ENCODE data around the gene RPL32. TPM values are rescaled to one million over a fixed set of nuclear protein-coding genes. Genes with fewer than 3 reads are reported as not detected.
"Not testable (repeated sequence)": the region's sequence is repeated elsewhere in the genome, so short reads cannot be mapped to it uniquely, and the experiment has no call there.

Gene RPL32
- total RNA-seq, 1 donor = 524 TPM

GRCh38 chr3:12845811-12846210, 4.4 kb upstream of the RPL32 start:
- Histone ChIP-seq H3K4me1 (ENCODE audit: insufficient read depth, low read length) (peaks cover 3% of the 10 kb centered on the region), H3K4me2 (ENCODE audit: insufficient read depth, low read length) (no peak overlapping the region), H4K20me1 (ENCODE audit: insufficient read depth, low read length) (peaks cover 4% of the 10 kb centered on the region), H3K27ac (ENCODE audit: low read depth, low read length) (no peak overlapping the region), H2AFZ (ENCODE audit: low read length) (no peak overlapping the region), H3K79me2 (ENCODE audit: insufficient read depth, low read length) (peaks cover 5% of the 10 kb centered on the region), H3K36me3 (ENCODE audit: insufficient read depth, low read length) (no peaks in the 10 kb centered on the region), H3K9me3 (ENCODE audit: low read depth, low read length) (no peaks in the 10 kb centered on the region), H3K27me3 (ENCODE audit: insufficient read depth, low read length) (no peaks in the 10 kb centered on the region), H3K4me3 (ENCODE audit: insufficient read depth, low read length) (no peak overlapping the region)
- TF ChIP-seq CTCF (IDR thresholded peaks at IDR 0.05; ENCODE audit: extremely low read depth, low read depth, low read length) = no peak
- no peak for DNase-seq (ENCODE audit: insufficient read length, low spot score, missing footprints)

- Histone ChIP-seq H3K79me2 (ENCODE audit: insufficient read depth, low read length) (peaks cover 39% of the 10 kb centered on the region), H2AFZ (ENCODE audit: low read length) (peak overlapping the region; percentile 96), H4K20me1 (ENCODE audit: insufficient read depth, low read length) (peaks cover 37% of the 10 kb centered on the region), H3K4me1 (ENCODE audit: insufficient read depth, low read length) (peaks cover 33% of the 10 kb centered on the region), H3K4me2 (ENCODE audit: insufficient read depth, low read length) (no peak overlapping the region), H3K4me3 (ENCODE audit: insufficient read depth, low read length) (no peak overlapping the region), H3K9me3 (ENCODE audit: low read depth, low read length) (no peaks in the 10 kb centered on the region), H3K27me3 (ENCODE audit: insufficient read depth, low read length) (no peaks in the 10 kb centered on the region), H3K27ac (ENCODE audit: low read depth, low read length) (no peak overlapping the region), H3K36me3 (ENCODE audit: insufficient read depth, low read length) (peaks cover 27% of the 10 kb centered on the region)
- DNase-seq (ENCODE audit: insufficient read length, low spot score, missing footprints) = no peak
- no peak for TF ChIP-seq CTCF (IDR thresholded peaks at IDR 0.05; ENCODE audit: extremely low read depth, low read depth, low read length)
Observed at GRCh38 chr3:12842469-12842868, 1.1 kb upstream of the RPL32 start.

- H3K79me2 ChIP-seq (ENCODE audit: insufficient read depth, low read length) = peaks cover 44% of the 10 kb centered on the region
- peak overlapping the region; percentile 88 for H3K4me3 ChIP-seq (ENCODE audit: insufficient read depth, low read length)
- no peak for DNase-seq (ENCODE audit: insufficient read length, low spot score, missing footprints)
- no peaks in the 10 kb centered on the region for H3K9me3 ChIP-seq (ENCODE audit: low read depth, low read length)
- peak overlapping the region; percentile 97 for H3K4me2 ChIP-seq (ENCODE audit: insufficient read depth, low read length)
- H2AFZ ChIP-seq (ENCODE audit: low read length) = peak overlapping the region; percentile 96
- peaks cover 42% of the 10 kb centered on the region for H4K20me1 ChIP-seq (ENCODE audit: insufficient read depth, low read length)
- H3K27ac ChIP-seq (ENCODE audit: low read depth, low read length) = peak overlapping the region; percentile 99
- no peaks in the 10 kb centered on the region for H3K27me3 ChIP-seq (ENCODE audit: insufficient read depth, low read length)
- H3K4me1 ChIP-seq (ENCODE audit: insufficient read depth, low read length) = peaks cover 33% of the 10 kb centered on the region
- no peak for TF ChIP-seq CTCF (IDR thresholded peaks at IDR 0.05; ENCODE audit: extremely low read depth, low read depth, low read length)
- H3K36me3 ChIP-seq (ENCODE audit: insufficient read depth, low read length) = peaks cover 32% of the 10 kb centered on the region
Observed at GRCh38 chr3:12841970-12842328, 584 bp upstream of the RPL32 start.

GRCh38 chr3:12840591-12841148, 695 bp downstream of the RPL32 start:
- Histone ChIP-seq H3K4me2 (ENCODE audit: insufficient read depth, low read length) (peak overlapping the region; percentile 97), H3K27me3 (ENCODE audit: insufficient read depth, low read length) (no peaks in the 10 kb centered on the region), H3K9me3 (ENCODE audit: low read depth, low read length) (no peaks in the 10 kb centered on the region), H4K20me1 (ENCODE audit: insufficient read depth, low read length) (peaks cover 55% of the 10 kb centered on the region), H3K79me2 (ENCODE audit: insufficient read depth, low read length) (peaks cover 55% of the 10 kb centered on the region), H3K27ac (ENCODE audit: low read depth, low read length) (peak overlapping the region; percentile 99), H3K4me3 (ENCODE audit: insufficient read depth, low read length) (peak overlapping the region; percentile 88), H3K36me3 (ENCODE audit: insufficient read depth, low read length) (peaks cover 45% of the 10 kb centered on the region), H3K4me1 (ENCODE audit: insufficient read depth, low read length) (peaks cover 33% of the 10 kb centered on the region), H2AFZ (ENCODE audit: low read length) (peak overlapping the region; percentile 96)
- no peak for DNase-seq (ENCODE audit: insufficient read length, low spot score, missing footprints)
- TF ChIP-seq CTCF (IDR thresholded peaks at IDR 0.05; ENCODE audit: extremely low read depth, low read depth, low read length) = no peak

GRCh38 chr3:12840148-12840547, 1.2 kb downstream of the RPL32 start:
- Histone ChIP-seq H3K79me2 (ENCODE audit: insufficient read depth, low read length) (peaks cover 55% of the 10 kb centered on the region), H3K4me2 (ENCODE audit: insufficient read depth, low read length) (peak overlapping the region; percentile 97), H3K4me1 (ENCODE audit: insufficient read depth, low read length) (peaks cover 33% of the 10 kb centered on the region), H3K4me3 (ENCODE audit: insufficient read depth, low read length) (peak overlapping the region; percentile 88), H4K20me1 (ENCODE audit: insufficient read depth, low read length) (peaks cover 60% of the 10 kb centered on the region), H3K27ac (ENCODE audit: low read depth, low read length) (peak overlapping the region; percentile 99), H3K36me3 (ENCODE audit: insufficient read depth, low read length) (peaks cover 50% of the 10 kb centered on the region)
- H3K27me3 ChIP-seq (ENCODE audit: insufficient read depth, low read length); DNase-seq (ENCODE audit: insufficient read length, low spot score, missing footprints); H3K9me3 ChIP-seq (ENCODE audit: low read depth, low read length); H2AFZ ChIP-seq (ENCODE audit: low read length): not testable (repeated sequence)

Measured in osteoblast (primary cell).